OCI-LY1 (cell line): ENCODE results near the gene ABT1.

Experiments used
- H2AFZ ChIP-seq: fragments of 200-600 bp; sonication (generic), shearing (Covaris generic); 2 replicates; pipeline ENCODE4 v1.6.0; 2014; ENCODE audit warnings: antibody characterized with exemption, mild to moderate bottlenecking, low read length
- H3F3A ChIP-seq: fragments of 200-600 bp; sonication (generic), shearing (Covaris generic); 2 replicates; pipeline ENCODE4 v1.6.0; 2014; ENCODE audit warnings: mild to moderate bottlenecking, antibody characterized with exemption, low read length, moderate library complexity; ENCODE audit not compliant: insufficient read depth
- H3K27ac ChIP-seq: fragments of 200-600 bp; sonication (generic); 2 replicates; pipeline ENCODE4 v1.5.1; 2014; ENCODE audit warnings: low read length, mixed run types, mild to moderate bottlenecking, low read depth; ENCODE audit not compliant: poor library complexity, severe bottlenecking
- H3K27me3 ChIP-seq: fragments of 200-600 bp; sonication (generic); 2 replicates; pipeline ENCODE4 v1.6.0; 2014; ENCODE audit warnings: antibody characterized with exemption, mild to moderate bottlenecking, low read length, moderate library complexity; ENCODE audit not compliant: insufficient read depth
- H3K36me3 ChIP-seq: fragments of 200-600 bp; sonication (generic); 2 replicates; pipeline ENCODE4 v1.6.1; 2014; ENCODE audit warnings: mild to moderate bottlenecking, antibody characterized with exemption, low read length, moderate library complexity, mixed read lengths; ENCODE audit not compliant: insufficient read depth
- H3K4me1 ChIP-seq: fragments of 200-600 bp; sonication (generic); 2 replicates; pipeline ENCODE4 v1.5.1; 2014; ENCODE audit warnings: mild to moderate bottlenecking, low read length, moderate library complexity; ENCODE audit not compliant: insufficient read depth, severe bottlenecking
- H3K4me2 ChIP-seq: fragments of 200-600 bp; sonication (generic), shearing (Covaris generic); 2 replicates; pipeline ENCODE4 v1.6.1; 2014; ENCODE audit warnings: low read length
- H3K4me3 ChIP-seq: fragments of 200-600 bp; sonication (generic); 2 replicates; pipeline ENCODE4 v1.5.1; 2014; ENCODE audit warnings: low read length, low read depth, mild to moderate bottlenecking, mixed read lengths; ENCODE audit not compliant: poor library complexity, severe bottlenecking
- H3K79me2 ChIP-seq: fragments of 200-600 bp; shearing (Covaris generic); 2 replicates; pipeline ENCODE4 v1.6.1; 2016; ENCODE audit warnings: mixed run types, low read length, mixed read lengths; ENCODE audit not compliant: insufficient read depth
- H3K9ac ChIP-seq: fragments of 200-600 bp; sonication (generic), shearing (Covaris generic); 2 replicates; pipeline ENCODE4 v1.6.1; 2014; ENCODE audit warnings: mild to moderate bottlenecking, low read length, mixed read lengths
- H3K9me2 ChIP-seq: fragments of 200-600 bp; sonication (generic), shearing (Covaris generic); 2 replicates; pipeline ENCODE4 v1.6.1; 2014; ENCODE audit warnings: low read depth, mild to moderate bottlenecking, low read length, mixed read lengths
- H3K9me3 ChIP-seq: fragments of 200-600 bp; shearing (Covaris generic); 2 replicates; pipeline ENCODE4 v1.6.1; 2014; ENCODE audit warnings: low read length, mixed read lengths
- H4K20me1 ChIP-seq: fragments of 200-600 bp; sonication (generic), shearing (Covaris generic); 2 replicates; pipeline ENCODE4 v1.6.0; 2016; ENCODE audit warnings: mild to moderate bottlenecking, low read length; ENCODE audit not compliant: insufficient read depth
- CTCF ChIP-seq: fragments of 200-600 bp; sonication (generic), shearing (Covaris generic); IDR thresholded peaks from 2 replicates; pipeline ENCODE4 v1.5.1; 2017; ENCODE audit warnings: mild to moderate bottlenecking, antibody characterized with exemption, low read length, moderate library complexity, mixed read lengths
- EZH2 ChIP-seq: fragments of 200-600 bp; sonication (generic), shearing (Covaris generic); IDR thresholded peaks from 2 replicates; pipeline ENCODE4 v1.8.0; 2017; ENCODE audit warnings: borderline replicate concordance, mixed run types, mild to moderate bottlenecking, antibody characterized with exemption, low read length, moderate library complexity, mixed read lengths

ABT1 gene

DNA sequence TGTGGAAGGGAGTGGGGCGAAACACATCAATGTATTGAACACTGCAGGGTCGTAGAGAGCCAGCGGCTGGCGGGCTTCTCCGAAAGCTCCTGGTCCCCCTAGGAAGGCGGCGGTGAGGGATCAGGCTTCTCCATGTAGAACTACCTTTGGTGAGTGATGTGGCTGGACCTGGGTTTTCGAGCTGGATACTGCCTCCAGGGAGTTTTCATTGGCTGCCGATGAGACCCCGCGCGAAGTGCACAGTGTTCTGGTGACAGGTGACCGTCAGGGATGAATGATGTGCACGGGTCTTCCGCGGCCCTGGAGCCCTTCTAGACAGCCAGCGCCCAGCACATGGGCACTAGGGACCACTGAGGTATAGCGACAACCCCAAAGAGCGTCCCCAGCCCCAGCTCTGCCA is 16.4 kb downstream of the ABT1 start:
- H3K4me1 ChIP-seq = no peaks in the 10 kb centered on the region
- H3K9ac ChIP-seq = no peak overlapping the region
- H3K36me3 ChIP-seq = no peaks in the 10 kb centered on the region
- H3K4me3 ChIP-seq = no peak overlapping the region
- H3K79me2 ChIP-seq = no peaks in the 10 kb centered on the region
- no peak for TF ChIP-seq EZH2
- TF ChIP-seq CTCF = no peak
- no peak overlapping the region for H3K4me2 ChIP-seq
- no peaks in the 10 kb centered on the region for H4K20me1 ChIP-seq
- H3F3A ChIP-seq = no peaks in the 10 kb centered on the region
- no peaks in the 10 kb centered on the region for H3K27me3 ChIP-seq
- H3K9me2 ChIP-seq = no peaks in the 10 kb centered on the region
- no peak overlapping the region for H3K27ac ChIP-seq
- H3K9me3 ChIP-seq = no peaks in the 10 kb centered on the region
- no peak overlapping the region for H2AFZ ChIP-seq

DNA sequence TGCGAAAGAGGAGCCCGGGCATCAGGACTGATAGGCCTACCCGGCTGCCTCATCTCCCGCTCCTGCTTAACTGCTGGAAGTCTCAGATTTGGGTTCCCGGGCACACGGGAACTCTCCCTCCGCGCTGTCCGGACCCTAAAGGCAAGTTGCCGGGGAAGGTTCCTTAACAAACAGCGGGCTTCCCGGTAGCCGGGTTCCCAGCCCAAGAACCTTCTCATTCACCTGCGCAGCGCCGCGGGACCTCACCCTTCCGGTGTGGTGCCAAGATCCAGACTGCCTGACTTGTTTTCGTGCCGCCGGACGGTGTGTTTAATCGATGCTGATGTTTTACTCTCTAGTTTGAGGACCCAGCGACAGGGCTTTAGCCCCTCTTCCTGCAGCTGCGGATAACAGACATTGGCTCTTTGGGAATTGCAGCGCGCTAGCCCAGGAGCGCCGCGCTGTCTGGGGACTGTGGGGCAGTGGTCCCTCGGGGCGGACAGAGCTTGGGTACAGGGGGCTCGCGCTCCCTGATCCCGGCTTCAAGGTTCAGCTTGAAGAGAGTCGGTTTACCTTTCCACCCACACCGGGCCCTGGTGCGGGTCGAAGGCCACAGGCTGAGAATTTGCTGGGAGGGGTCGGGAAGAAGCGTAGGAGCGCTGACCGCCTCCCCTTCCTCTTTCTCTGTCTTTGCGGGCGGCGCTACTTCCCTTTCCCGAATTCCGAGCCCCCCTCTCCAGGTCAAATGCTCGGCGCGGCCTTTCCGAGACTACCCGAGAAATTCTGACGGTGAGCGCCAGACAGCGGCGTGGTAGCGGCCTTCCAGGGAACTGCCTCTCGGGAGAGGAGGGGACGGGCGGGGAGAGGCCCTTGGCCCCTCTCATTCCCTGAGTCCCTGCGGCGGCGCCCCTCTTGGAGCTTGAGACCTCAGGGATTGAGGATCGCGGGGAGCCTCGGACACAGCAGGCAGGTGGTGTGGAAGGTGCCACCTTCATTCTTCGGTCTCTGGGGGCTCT is 17.2 kb downstream of the ABT1 start:
- Histone ChIP-seq H4K20me1 (no peaks in the 10 kb centered on the region), H3K79me2 (no peaks in the 10 kb centered on the region), H3K4me3 (no peak overlapping the region), H3K4me1 (no peaks in the 10 kb centered on the region), H3K4me2 (no peak overlapping the region), H3K27me3 (no peaks in the 10 kb centered on the region), H3K9ac (no peak overlapping the region), H3K9me2 (no peaks in the 10 kb centered on the region), H3F3A (no peaks in the 10 kb centered on the region), H3K27ac (no peak overlapping the region), H3K36me3 (no peaks in the 10 kb centered on the region), H2AFZ (no peak overlapping the region), H3K9me3 (no peaks in the 10 kb centered on the region)
- TF ChIP-seq CTCF = no peak
- TF ChIP-seq EZH2 = no peak

- peaks cover 4% of the 10 kb centered on the region; the same call in 1 of the 2 replicates for H3K9me3 ChIP-seq
- no peak overlapping the region for H3K9ac ChIP-seq
- no peaks in the 10 kb centered on the region for H3K27me3 ChIP-seq
- no peak overlapping the region for H3K4me2 ChIP-seq
- H2AFZ ChIP-seq = no peak overlapping the region
- TF ChIP-seq CTCF (no peak), EZH2 (no peak)
- H3K4me3 ChIP-seq = no peak overlapping the region
- no peaks in the 10 kb centered on the region for H3K79me2 ChIP-seq
- no peaks in the 10 kb centered on the region for H3F3A ChIP-seq
- H3K9me2 ChIP-seq = no peaks in the 10 kb centered on the region
- H3K36me3 ChIP-seq = no peaks in the 10 kb centered on the region
- H3K27ac ChIP-seq = no peak overlapping the region
- H3K4me1 ChIP-seq = no peaks in the 10 kb centered on the region
- H4K20me1 ChIP-seq = no peaks in the 10 kb centered on the region
Measured at GRCh38 chr6:26623339-26623859, 26.6 kb downstream of the ABT1 start.
